ENCODE results near the gene FAM110A. TPM values are rescaled to one million over a fixed set of nuclear protein-coding genes. Genes with fewer than 3 reads are reported as not detected.

FAM110A gene
- total and polyA plus RNA-seq, 9 of the 15 experiments (the other 6 are each of a cell fraction or from before 2014, with no cell fraction given): 0.73 to 15.5 (median 3.6) TPM

DNA sequence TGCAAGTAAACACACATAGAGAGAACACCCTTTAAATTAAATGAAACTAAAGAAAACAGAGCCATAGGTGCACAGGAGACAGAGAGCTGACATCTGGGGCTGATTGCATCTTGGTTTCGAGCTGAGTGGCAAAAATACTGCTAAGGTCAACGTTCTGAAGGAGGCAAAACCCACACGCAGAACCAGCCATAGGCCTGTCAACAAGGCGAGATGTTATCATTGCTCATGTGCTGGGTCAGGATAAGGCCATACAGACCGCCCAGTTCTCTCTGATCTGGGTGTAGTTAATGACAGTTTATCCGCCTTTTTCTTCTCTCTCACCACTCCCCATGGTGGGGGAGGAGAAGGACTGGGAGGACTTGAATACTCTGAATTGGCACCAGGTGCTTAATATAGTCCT, 4.5 kb upstream of the FAM110A start (continued):
- TF ChIP-seq, protein P1, sequence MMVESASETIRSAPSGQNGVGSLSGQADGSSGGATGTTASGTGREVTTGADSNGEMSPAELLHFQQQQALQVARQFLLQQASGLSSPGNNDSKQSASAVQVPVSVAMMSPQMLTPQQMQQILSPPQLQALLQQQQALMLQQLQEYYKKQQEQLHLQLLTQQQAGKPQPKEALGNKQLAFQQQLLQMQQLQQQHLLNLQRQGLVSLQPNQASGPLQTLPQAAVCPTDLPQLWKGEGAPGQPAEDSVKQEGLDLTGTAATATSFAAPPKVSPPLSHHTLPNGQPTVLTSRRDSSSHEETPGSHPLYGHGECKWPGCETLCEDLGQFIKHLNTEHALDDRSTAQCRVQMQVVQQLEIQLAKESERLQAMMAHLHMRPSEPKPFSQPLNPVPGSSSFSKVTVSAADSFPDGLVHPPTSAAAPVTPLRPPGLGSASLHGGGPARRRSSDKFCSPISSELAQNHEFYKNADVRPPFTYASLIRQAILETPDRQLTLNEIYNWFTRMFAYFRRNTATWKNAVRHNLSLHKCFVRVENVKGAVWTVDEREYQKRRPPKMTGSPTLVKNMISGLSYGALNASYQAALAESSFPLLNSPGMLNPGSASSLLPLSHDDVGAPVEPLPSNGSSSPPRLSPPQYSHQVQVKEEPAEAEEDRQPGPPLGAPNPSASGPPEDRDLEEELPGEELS (CRISPR knock-in tag; IDR thresholded peaks at IDR 0.05; ENCODE audit: borderline replicate concordance): 0 out of 2 replicates have a peak, but pooled peaks have one; percentile 27
- TF ChIP-seq, protein P2, sequence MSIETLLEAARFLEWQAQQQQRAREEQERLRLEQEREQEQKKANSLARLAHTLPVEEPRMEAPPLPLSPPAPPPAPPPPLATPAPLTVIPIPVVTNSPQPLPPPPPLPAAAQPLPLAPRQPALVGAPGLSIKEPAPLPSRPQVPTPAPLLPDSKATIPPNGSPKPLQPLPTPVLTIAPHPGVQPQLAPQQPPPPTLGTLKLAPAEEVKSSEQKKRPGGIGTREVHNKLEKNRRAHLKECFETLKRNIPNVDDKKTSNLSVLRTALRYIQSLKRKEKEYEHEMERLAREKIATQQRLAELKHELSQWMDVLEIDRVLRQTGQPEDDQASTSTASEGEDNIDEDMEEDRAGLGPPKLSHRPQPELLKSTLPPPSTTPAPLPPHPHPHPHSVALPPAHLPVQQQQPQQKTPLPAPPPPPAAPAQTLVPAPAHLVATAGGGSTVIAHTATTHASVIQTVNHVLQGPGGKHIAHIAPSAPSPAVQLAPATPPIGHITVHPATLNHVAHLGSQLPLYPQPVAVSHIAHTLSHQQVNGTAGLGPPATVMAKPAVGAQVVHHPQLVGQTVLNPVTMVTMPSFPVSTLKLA (conservative IDR thresholded peaks at IDR 0.05): peak; percentile 23 to 70; a peak in 2 of 4 replicates
- TF ChIP-seq TAF9B (IDR thresholded peaks at IDR 0.05; ENCODE audit: partially characterized antibody) (peak; percentile 38), MCM2 (IDR thresholded peaks at IDR 0.05; ENCODE audit: low read depth) (no peak), KLF10 (CRISPR knock-in tag; IDR thresholded peaks at IDR 0.05) (no peak), ZBED1 (IDR thresholded peaks at IDR 0.05) (peak; percentile 81), TCFL5 (CRISPR knock-in tag; conservative IDR thresholded peaks at IDR 0.05) (no peak), EHMT2 (IDR thresholded peaks at IDR 0.05) (no peak), CEBPB (tag; IDR thresholded peaks at IDR 0.05) (no peak), ZNF124 (CRISPR knock-in tag; IDR thresholded peaks at IDR 0.05) (no peak), ARID1B (IDR thresholded peaks at IDR 0.05) (peak; percentile 97), NCOA2 (IDR thresholded peaks at IDR 0.05; ENCODE audit: partially characterized antibody in 2 of 2) (peak; percentile 42 to 57), BRD9 (IDR thresholded peaks at IDR 0.05; ENCODE audit: low read depth, partially characterized antibody) (peak; percentile 70)
- TF ChIP-seq, protein P3, sequence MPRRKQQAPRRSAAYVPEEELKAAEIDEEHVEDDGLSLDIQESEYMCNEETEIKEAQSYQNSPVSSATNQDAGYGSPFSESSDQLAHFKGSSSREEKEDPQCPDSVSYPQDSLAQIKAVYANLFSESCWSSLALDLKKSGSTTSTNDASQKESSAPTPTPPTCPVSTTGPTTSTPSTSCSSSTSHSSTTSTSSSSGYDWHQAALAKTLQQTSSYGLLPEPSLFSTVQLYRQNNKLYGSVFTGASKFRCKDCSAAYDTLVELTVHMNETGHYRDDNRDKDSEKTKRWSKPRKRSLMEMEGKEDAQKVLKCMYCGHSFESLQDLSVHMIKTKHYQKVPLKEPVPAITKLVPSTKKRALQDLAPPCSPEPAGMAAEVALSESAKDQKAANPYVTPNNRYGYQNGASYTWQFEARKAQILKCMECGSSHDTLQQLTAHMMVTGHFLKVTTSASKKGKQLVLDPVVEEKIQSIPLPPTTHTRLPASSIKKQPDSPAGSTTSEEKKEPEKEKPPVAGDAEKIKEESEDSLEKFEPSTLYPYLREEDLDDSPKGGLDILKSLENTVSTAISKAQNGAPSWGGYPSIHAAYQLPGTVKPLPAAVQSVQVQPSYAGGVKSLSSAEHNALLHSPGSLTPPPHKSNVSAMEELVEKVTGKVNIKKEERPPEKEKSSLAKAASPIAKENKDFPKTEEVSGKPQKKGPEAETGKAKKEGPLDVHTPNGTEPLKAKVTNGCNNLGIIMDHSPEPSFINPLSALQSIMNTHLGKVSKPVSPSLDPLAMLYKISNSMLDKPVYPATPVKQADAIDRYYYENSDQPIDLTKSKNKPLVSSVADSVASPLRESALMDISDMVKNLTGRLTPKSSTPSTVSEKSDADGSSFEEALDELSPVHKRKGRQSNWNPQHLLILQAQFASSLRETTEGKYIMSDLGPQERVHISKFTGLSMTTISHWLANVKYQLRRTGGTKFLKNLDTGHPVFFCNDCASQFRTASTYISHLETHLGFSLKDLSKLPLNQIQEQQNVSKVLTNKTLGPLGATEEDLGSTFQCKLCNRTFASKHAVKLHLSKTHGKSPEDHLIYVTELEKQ (CRISPR knock-in tag; IDR thresholded peaks at IDR 0.05): no peak
- TF ChIP-seq, protein P4, sequence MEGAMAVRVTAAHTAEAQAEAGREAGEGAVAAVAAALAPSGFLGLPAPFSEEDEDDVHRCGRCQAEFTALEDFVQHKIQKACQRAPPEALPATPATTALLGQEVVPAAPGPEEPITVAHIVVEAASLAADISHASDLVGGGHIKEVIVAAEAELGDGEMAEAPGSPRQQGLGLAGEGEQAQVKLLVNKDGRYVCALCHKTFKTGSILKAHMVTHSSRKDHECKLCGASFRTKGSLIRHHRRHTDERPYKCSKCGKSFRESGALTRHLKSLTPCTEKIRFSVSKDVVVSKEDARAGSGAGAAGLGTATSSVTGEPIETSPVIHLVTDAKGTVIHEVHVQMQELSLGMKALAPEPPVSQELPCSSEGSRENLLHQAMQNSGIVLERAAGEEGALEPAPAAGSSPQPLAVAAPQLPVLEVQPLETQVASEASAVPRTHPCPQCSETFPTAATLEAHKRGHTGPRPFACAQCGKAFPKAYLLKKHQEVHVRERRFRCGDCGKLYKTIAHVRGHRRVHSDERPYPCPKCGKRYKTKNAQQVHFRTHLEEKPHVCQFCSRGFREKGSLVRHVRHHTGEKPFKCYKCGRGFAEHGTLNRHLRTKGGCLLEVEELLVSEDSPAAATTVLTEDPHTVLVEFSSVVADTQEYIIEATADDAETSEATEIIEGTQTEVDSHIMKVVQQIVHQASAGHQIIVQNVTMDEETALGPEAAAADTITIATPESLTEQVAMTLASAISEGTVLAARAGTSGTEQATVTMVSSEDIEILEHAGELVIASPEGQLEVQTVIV (CRISPR knock-in tag; IDR thresholded peaks at IDR 0.05; ENCODE audit: borderline replicate concordance): no peak
